Amniotic stem cell (primary cell): ENCODE measurements around the gene KCNMB2.
A peak's percentile ranks its signal among the peaks of the same experiment; 100 is the strongest.

Experiments used
- DNase-seq: peaks from one replicate; lab custom pipeline; 2025; lab: John Stamatoyannopoulos, UW

KCNMB2 gene

DNA sequence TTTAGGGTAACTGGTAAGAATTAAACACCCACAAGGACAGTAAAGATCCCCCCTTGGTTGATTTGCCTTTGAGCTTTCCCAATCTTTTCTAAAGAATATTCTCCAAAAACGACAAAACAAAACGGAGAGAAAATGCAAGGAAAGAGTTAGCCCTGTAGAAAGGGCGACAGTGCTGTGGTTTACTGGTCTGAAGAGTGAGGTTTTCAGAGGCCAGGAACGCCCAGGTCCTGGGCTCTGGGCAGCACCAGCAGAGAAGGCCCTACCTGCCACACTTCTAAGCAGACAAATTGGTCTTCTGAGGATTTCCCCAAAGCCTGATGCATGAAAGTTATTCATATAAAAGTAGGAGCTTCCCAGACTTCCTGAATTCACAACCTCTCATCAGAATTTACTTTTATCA lies 119.3 kb downstream of the KCNMB2 start:
- DNase-seq = no peak

DNA sequence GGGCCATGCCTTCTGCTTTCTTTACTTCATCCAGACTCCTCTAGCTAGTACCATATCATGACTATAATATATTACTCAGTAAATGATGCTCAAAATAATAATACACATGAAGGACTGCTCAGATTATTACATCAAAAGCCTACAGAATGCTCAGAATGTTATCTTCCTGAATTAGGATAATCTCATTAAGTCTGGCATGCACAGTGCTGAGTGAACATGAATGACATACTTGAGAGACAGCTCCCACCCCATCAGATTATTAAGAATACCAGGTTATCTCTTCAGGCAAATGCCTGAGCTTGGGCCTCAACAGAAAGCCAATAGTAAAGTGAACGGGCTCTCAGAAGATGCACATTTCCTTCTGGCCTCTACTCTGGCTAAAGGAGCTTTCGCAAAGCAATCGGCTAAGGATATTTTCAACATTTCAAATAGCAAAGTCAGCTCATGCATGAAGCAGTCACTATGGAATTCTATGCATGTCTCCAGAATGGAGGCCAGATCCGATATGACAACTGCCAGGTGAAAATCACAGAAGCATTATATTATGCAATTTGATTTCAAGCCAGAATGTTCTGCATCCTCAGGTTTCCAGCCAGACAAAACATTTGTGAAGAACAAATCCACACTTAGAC lies 122.6 kb downstream of the KCNMB2 start:
- DNase-seq = no peak

DNA sequence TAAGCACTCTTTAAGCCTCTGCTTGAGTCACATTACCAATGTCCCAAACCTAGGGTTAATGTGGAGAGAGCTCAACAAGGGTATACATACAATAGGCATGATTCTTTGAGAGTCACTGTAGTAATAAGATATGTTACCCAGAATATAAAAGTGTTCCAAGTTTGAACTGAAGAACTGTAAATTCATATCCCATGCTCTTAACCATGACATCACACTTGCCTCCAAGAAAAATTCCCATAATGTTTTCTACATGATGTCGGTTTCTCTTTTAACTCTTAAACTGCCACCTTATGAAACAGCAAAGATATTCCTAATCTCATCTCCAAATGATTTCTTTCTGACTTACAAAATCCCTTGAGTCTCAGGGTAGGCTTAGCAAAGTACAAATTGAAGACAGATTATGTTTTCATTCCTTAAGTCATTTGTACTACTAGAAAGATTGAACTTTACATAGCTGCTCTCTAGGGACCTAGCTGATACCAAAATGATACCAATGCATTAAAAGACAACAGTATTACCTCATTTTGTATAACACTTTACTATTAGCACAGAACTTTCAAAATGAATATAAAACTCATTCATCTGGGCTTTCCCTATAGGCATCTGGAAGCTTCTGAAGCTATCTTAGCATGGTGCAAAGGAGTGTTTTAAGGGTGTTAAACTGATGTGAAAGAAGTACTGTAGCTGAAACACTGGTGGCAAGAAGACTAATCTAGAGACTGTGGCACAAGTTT lies 127.1 kb downstream of the KCNMB2 start:
- DNase-seq = no peak

DNA sequence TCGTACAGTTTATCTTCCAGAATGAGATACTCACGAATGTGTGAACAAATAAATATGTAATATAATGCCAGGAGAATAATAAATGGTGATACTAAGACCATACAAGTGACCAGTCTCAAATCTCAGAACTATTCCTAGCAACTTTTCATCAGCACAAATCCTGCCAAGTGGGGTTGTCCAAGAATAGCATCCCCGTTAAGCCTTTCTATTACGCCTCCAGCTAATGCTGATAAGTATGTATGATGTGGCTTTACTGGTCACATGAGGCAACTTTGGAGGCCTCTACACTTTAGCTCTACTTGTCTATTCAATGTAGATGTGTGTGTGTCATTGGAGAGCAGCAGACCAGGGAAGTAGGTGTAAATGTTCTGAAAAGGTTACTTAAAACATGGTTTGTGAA lies 129.5 kb downstream of the KCNMB2 start:
- DNase-seq = no peak

DNA sequence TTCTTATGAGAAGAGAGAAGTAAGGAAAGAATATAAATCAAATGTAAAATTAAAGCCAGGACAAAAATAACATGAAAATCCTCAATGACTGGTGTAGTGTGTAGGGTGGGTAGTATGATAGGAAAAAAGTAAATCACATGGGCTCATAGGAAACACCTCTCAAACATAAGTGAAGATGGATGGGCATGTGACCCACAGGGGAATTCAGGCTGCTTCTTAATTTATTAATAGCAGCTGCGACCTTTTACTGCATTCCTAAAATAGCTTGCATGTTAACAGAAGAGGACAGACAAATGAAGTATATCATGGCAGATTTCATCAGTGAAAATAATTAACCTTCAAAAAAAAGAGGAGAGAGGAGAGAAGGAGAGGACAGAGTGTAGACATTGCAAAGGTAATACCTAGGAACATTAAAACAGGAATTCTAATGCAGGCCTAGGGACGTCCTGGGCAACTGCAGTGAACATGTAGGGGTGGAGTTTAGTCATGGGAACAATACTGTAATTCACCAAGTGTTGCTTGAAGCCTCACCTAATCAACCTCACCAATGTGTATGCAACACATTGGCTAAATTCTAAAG lies 132.9 kb downstream of the KCNMB2 start:
- no peak for DNase-seq

DNA sequence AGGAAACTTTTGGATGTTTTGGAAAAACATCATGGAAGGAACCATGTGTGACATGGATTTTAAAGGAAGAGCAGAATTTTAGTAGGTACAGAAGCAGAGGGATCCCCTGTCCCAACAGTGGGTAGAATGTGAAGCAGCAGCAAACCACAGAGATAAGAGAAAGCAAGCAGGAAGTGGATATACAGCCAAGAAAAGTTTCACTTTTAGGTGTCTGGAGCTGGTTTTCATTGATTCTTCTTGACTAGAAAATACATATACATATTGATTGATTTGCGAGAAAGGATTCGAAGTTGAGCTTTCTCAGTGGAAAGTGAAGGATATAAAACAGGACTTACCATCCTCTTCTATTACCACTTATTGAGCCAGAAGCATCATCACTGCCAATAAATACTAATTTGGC lies 133.5 kb downstream of the KCNMB2 start:
- DNase-seq = no peak

DNA sequence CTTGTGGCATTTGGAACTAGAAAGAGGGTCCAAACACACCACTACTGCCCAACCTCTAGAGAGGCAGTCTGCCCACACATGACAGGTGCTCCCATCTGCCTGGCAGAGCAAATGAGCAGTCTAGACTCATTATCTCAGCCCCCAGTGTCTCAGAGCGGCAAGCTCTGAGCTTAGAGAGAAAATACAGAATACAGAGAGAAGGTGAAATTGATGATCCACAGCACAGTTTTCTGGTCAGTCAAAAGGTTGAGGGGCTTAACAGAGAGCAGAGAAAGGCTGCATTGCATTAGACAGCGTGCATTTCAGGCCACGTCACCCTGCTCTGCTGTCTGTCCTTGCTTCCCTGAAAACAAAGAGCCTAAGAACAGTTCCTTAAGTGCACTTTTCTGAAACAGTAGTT lies 135.1 kb downstream of the KCNMB2 start:
- no peak for DNase-seq

DNA sequence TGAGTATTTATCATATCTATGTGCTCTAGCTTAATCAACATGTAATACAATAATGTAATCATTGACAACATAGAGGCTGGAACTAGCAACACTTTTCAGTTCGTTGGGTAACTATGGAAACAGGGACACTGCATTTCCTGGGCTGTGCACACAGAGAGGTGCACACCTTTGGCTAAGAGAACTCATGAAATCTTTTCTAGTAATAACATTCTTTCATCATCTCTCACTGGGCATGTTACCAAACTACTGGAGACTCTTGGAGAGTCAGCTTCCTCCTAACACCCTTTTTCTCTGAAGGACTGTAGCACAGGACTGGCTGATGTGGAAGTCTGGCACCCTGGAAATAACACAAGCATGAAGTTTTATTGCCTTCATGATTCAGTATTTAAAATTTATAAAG lies 135.6 kb downstream of the KCNMB2 start:
- DNase-seq = no peak

DNA sequence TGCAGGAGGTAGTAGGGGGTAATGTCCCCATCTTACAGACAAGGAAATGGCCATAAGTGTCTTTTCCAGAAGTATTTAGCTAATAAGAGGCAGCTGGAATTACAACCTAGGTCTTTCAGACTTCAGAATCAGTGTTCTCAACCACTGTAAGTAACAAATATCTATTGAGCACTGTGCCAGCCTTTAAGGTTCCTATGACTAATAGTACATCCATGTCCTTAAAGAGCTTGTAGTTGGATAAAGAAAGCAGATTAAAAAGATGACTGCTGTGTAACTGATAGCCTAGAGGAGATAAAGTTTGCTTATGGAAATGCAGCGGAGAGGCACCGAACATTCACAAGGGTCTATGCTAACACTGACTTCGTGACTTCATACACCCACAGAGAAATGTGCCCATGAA lies 136.0 kb downstream of the KCNMB2 start:
- no peak for DNase-seq

DNA sequence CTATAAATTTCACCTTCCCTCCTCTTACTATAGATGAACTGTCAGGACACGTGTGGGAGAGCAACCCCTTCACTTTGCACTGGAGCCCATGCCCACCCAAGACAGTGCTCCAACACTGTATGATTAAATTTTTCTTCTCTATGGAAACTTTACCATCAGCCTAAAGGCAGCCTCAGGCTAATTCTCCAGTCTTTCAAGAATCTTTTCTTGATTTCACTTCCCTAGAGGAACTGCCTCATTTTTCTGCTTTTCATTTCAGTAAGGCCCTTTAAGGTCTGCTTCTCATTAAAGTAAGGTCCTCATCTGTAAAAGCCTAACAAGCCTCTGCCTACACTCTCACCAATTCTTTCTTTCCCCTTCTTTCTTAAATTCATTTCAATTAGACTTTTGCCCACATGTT lies 137.3 kb downstream of the KCNMB2 start:
- DNase-seq = no peak

DNA sequence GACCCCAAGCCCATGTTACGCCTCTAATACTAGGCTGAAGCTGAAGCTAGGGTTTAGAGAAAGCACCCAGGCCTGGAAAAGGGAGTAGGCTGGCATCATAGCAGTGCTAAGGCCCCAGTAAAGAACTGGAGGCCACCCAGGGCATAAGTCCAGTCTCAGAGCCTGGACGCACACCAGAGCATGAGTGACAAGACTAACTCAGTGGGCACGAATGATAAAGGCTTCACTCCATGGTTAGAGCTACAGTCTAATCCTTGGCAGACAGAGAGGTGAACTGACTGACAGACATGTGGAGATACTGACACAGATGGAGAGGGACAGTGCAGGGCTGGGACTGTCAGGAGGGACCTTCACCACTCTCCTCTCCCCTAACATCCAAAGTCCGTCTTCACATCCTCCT lies 139.8 kb downstream of the KCNMB2 start:
- DNase-seq = no peak

DNA sequence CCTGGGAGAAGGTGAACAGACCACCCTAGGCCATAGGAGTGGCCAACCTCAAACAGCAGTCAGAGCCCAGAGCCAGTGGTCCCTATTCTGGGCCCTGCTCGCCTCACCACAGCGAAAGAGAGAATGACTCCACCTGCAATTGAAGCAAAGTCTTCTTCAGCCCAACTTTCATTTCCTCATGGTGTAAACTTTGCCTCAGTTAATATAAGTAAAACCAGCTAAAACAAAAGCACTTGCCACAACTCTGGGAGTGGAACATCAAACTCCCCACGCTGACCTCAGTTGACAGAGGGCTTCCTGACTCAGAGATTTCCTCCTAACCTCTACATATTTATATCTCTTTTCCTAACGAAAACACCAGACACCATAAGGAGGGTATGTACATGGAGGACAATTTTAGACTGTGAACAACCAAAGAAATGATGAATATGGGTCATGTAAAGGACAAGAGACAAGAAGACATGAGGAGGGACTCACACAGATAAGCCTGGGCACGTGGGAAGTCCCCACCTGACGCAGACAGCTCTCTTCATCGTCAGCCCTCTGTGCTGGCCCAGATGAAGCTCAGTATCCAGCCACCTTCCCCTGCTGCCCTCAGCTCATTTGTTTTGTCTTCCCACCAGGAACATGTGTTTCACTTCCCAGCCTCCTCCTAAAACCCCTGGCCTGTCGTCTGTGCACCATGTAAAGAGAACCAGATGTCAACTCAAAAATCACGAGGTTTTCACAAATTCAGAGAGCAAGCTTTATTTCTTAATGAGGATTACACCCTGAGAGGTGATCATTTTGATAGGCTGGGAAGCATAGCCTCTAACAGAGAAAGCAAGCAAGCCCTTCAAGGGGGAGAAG lies 140.9 kb downstream of the KCNMB2 start:
- DNase-seq = no peak

DNA sequence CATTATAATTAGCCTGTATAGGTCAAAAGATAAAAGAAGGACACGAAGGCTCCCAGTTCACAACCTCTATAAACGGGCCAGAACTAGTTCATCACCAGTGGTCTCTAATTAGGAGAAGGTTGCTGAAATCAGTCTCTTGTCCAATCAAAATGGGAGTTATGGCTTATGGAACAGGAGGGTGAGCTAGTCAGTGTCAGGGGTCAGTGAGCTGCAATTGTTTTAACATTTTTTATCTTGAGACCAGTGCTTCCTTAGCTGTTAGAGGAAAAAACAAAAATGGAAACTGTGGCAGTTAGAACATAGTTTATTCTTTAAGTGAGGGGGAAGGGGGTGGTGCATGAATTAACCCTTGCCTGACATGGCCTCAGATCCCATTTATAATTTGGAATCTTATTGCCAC lies 141.7 kb downstream of the KCNMB2 start:
- no peak for DNase-seq

DNA sequence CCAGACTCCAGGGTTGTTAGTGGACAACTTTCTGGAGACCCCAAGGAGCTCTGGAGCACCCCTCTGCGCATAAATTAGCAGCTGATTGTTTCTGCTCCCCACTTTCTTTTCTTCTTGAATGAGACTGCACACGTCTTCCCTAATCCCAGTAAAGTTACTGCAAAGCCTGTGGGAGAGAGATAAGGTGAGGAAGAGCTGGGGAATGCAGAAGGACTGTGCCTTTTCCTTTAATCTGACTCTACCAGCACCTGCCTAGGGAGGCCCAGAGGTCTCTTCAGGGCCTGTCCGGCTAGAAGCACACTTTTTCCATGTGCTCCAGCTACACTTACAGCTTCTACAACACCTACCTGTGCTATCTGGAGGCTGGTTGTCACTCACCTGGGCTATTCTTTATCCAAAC lies 143.8 kb downstream of the KCNMB2 start:
- no peak for DNase-seq

DNA sequence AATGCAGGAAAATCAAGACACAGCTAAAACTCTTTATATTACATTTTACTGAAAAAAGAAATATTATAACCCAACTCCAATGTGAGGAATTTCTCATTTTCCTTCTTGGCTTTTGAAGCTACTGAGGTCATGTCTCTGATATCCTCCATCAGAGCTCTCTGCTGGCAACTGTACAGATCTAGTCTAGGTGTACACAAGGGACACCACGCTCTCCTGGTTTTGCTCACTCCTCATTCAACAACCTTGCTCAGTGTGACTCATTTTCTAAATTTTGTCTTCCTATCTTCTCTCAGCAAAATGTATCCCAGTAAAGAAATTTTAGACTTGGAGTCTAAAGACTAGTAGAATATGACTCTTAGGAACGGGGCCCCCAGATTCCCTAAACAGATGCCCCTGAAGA lies 144.3 kb downstream of the KCNMB2 start:
- DNase-seq = no peak

DNA sequence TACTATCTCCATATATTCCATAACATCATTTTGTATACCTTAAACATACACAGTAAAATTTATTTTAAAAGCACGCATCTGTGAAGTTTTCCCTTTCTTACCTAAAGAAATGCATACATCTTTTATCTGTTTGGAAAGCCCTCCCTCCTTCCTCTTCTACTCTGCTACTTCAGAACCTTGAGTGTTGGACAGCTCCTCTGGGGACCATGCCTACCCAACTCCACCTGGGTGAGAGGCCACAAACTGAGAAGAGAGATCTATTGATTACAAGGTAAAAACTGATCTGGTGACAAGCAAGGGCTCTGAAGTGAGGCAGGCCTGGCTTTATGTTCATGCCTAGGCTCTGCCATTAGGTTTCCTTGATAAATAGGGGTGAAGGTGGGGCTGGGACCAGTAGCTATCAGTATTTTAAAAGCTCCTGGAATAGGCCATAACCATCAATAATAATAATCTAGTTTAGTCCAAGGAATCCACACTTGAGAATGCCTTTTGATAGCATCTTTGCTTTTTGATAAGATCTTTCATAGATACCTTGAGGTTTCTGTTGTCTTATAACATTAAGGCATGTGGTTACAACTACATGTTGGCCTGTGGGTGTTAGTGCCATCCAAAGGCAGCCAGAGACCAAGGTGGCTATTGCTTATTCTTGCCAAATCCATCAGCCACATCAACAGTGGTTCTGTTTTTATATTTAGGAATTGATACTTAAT lies 148.8 kb downstream of the KCNMB2 start:
- DNase-seq = no peak

DNA sequence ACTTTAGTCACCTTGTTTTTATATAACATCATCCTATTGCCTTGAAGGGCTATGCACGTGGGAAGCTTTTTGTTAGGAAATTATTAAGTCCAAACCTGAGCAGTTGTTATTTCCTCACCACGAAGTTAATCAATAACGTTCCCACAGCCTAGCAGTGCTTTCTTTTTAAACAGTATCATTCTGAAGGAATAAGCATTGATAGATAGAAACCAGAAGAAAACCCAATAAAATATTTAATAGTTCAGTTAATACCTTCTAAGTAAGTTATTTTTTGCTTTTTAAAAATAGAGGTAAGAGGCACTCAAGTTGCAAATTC lies 149.3 kb downstream of the KCNMB2 start:
- no peak for DNase-seq

DNA sequence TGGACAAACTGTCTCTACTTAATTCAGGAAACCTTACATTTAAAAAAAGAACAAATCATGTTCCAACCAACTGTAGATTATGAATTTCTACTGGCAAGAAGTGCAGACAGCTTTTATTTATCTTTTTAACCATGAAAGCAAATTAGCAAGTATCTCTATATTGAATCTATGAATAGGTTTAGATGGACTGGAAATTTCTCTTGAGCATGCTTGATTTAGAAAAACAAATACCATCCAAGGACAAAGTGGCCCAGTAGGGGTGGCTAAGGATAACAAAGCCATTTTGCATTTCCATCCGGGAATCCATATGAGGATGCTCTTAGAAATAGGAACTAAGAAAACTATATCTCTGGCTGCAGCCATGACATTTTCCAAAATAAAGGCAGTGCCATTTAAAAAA lies 150.6 kb downstream of the KCNMB2 start:
- no peak for DNase-seq

DNA sequence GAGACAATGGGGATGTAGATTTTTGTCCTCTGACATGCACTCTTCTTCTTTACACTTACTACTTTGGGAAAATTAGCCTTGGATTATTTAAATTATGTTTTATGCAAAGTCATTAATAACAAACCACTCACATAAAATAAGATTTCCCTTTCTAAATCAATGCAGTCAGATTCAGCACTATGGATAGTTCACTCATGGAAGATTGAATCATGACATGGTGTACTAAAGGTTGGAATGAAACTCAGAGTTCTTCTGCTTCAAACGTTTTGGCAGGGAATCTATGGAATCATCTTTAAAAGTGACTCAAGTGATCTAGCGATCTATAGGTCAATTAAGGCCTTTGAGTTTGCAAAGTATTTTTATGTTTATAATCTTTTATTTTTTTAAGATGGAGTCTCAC lies 154.3 kb downstream of the KCNMB2 start:
- DNase-seq = no peak

DNA sequence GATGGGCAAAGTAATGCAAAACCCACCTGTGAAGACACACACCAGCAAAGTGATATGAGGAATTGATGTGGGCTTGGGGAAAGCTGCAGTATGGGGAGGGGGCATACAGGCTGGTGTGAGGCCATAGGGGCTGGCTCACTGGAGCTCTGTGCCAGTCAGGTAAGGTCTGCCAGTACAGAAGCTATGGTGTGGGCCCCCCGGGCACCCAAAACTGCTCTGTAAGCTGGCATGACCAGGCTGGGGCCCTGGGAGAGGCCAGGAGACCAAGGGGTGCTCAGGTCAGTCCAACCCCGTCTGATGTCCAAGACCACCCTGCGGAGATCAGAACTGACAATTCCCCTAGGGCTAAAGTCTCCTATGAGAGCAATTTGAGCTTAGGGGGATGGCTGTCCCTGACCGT lies 163.1 kb downstream of the KCNMB2 start:
- DNase-seq = no peak

DNA sequence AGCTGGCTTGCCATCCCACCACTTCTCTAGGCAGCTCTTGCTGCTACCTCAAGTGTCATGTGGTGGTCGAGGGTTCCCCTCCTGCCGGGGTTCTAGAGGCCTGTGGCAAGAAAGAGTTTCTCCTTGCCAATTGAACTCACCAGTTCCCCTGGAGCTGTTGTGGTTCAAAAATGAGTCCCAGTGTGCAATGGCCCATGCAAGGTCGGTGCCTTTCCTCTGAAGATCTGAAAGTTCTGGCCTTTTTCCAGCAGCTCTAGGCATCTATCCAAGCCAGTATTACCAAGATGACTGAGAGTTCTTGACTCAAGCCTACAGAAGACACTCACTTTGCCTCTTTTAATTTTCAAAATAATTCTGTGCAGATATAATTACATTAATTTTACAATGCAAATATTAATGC lies 163.6 kb downstream of the KCNMB2 start:
- DNase-seq = no peak

DNA sequence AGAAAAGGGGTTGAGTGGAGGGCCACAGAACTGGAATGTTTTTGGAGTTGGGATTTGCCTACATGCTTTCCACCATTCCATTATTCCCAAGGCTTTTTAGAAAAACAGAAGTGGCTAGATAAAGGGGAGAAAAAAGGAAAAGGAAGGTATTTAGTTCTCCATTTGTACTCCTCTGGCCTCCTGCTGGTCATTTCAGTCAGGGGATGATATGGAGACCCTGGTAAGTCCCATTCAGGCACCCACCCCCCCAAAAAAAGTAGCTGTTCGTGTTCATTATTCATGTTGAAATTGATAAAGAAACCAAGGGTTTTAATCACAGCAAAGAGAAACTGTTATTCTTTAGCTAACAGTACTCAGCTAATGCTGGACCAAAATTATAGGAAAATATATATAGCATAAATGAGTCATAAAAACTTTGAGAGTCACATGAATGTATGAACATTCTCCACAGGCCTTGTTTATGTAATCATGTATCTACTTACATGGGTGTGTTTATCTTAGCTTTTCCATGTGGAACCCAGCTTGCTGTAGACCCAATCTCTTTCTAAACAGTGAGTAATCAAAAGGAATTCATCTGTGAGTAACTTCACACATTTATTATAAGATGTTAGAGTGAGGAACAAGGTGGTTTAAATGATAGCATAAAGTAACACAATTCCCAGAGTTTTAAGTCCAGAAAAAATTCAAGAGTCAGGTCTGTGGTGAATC lies 167.2 kb downstream of the KCNMB2 start:
- DNase-seq = peak; percentile 64
